Choroid plexus epithelial cell (primary cell): ENCODE data around the gene SLX4IP.

Experiments used
- DNase-seq: peaks from one replicate; pipeline ENCODE4 v3.0.0-alpha.2; 2010; ENCODE audit warnings: low read depth
- H3K4me3 ChIP-seq: 2 replicates; pipeline ENCODE4 v1.5.1; 2011; ENCODE audit warnings: low read depth, mild to moderate bottlenecking, control low read depth, low read length, moderate library complexity
- CTCF ChIP-seq: conservative IDR thresholded peaks from 2 replicates; pipeline ENCODE4 v1.5.1; 2011; ENCODE audit warnings: low read depth, mild to moderate bottlenecking, control low read depth, inconsistent platforms, low read length, moderate library complexity

SLX4IP gene

DNA sequence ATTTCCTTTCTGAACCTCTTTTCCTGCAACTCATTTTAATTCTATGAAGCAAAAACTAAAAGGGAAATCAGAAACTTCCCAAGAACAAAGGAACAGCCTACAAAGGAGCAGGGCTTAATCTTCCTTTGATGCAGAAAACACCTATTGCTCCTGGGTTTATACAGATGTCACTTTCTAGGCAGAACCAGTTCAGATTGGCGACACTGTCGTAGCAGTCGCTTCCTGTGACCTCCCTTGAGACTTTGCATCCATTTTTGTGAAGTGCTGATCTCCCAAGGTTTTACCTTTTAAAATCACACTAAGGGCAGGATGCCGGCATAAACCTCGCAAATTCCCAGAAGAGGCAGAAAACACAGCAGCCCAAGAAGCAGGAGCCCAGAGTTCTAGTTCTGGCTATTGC lies 198.6 kb downstream of the SLX4IP start:
- DNase-seq: no peak
- H3K4me3 ChIP-seq: no peak overlapping the region
- TF ChIP-seq CTCF: no peak

DNA sequence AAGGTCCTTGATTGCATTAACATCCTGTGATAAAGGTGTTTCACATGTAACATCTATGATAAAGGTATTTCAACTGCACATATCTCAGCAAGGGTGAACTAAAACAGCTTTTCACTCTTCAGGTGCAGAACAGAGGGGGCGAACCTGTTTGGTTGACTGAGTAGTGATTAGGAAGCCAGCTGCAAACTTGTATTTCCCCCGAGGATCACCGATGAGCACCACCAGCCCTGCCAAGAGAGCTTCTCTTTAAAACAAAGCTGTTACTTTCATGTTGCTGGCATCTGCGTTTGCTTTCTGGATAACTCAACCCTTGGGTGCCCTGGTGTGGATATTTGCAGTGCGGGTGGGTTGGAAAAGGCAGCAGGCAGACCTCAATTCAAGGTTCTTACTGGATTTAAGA lies 199.1 kb downstream of the SLX4IP start:
- no peak overlapping the region for H3K4me3 ChIP-seq
- TF ChIP-seq CTCF: no peak
- DNase-seq: no peak

DNA sequence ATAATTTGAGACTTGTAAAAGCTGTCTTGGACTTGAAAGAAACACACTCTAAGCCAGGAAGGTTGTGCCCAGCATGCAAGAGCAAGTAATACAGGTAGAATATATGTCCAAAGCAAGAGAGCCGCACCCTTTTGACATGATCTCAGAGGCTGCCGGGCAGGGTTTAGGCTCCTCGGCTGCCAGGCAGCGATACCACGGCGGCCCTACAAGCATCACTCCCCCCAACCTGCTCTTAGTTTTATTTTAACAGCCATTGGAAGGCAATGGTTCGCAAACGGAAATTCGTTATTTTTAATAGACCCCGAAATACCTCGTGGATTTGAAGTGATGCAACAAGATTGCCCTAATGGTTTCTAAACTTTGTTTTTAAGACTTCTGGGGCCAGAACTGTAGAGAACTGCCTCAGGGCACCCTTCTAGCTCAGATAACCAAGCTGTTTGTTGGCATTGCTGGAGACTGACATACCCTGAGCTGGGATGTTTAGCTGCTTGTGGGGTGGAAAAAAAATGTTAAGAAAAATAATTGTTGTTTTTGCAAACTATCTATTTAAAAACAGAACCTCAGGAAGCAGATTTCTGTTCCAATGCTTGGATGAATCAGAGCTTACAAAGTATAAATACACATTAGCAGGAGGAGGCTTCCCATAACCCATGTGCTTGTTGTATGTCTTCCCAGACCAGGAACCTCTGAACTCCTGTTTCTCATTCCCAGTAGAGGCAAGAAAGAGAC lies 199.7 kb downstream of the SLX4IP start:
- DNase-seq: peak; percentile 93
- H3K4me3 ChIP-seq: no peak overlapping the region
- no peak for TF ChIP-seq CTCF

GRCh38 chr20:10635476-10636208 lies 200.5 kb downstream of the SLX4IP start:
- no peak overlapping the region for H3K4me3 ChIP-seq
- TF ChIP-seq CTCF: no peak
- DNase-seq: peak; percentile 55

DNA sequence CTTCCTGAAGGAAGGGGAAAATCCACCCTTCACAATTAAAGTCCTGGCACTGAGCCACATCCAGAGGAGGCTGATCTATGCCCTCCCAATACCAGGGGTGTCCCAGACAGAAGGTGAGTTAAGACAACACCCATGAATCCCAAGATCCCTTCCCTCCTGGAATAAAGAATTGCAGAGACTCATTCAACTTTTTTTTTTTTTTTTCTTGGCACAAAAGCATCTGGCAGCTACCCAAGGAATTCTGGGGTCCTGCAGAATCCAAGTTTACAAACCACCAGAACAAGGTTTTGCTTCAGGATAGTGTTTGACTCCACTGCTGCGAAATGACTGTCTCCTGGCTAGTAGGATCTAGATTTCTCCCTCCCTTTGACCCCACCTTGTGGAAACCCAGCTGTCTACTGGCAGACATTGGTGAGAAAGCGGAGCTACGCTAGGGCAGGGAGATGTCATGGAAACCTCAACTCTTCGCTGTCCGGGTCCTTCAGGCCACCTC lies 201.3 kb downstream of the SLX4IP start:
- peak; percentile 91 for DNase-seq
- no peak overlapping the region for H3K4me3 ChIP-seq
- TF ChIP-seq CTCF: peak; percentile 18

GRCh38 chr20:10637031-10637559 lies 202.0 kb downstream of the SLX4IP start:
- TF ChIP-seq CTCF: no peak
- peak; percentile 73 for DNase-seq
- no peak overlapping the region for H3K4me3 ChIP-seq

DNA sequence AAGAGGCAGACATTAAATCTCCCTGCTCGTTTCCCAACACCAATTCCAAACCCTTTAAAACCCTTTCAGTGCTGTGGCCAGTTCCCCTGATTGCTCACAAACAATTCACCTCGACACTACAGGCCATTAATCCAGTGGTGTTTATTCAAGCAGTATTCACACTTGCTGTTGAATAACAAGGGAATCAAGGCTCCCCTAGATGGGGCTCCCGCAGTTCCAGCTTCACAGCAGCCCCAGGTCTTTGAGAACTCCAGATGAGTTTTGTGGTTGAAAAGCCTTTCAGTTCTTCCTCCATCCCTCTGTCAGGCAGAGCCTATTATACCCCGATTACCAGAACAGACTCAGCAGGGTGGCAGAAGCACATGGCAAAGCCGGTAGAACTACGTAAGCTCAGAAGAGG lies 202.5 kb downstream of the SLX4IP start:
- no peak overlapping the region for H3K4me3 ChIP-seq
- TF ChIP-seq CTCF: no peak
- peak; percentile 89 for DNase-seq
